Panc1 (cell line): ENCODE measurements around the gene POU2F2.

Experiments used
- CTCF ChIP-seq: fragments of 450-650 bp; IDR thresholded peaks from 2 replicates; pipeline ENCODE4 v1.5.1; 2017; ENCODE audit warnings: mild to moderate bottlenecking
- POLR2AphosphoS5 ChIP-seq: IDR thresholded peaks from 2 replicates; pipeline ENCODE4 v1.6.1; 2012; ENCODE audit warnings: mild to moderate bottlenecking, low read depth, low read length, moderate library complexity
- SIN3A ChIP-seq: IDR thresholded peaks from 2 replicates; pipeline ENCODE4 v1.6.1; 2012; ENCODE audit warnings: low read depth, mild to moderate bottlenecking, low read length, moderate library complexity, borderline replicate concordance; ENCODE audit not compliant: insufficient read depth
- TCF7L2 ChIP-seq: IDR thresholded peaks from 2 replicates; pipeline ENCODE4 v1.6.1; 2011; ENCODE audit warnings: mild to moderate bottlenecking, low read depth, low read length, inconsistent platforms
- TF ChIP-seq, protein P1 (sequence below), 2 experiments: IDR thresholded peaks; 2 replicates each; pipeline ENCODE4 v1.6.1; 2011 to 2012; ENCODE audit warnings: low read depth in 2 of 2, control low read depth in 1 of 2, low read length in 1 of 2, mild to moderate bottlenecking in 1 of 2, moderate library complexity in 1 of 2; ENCODE audit not compliant: insufficient read depth in 1 of 2

DNA sequence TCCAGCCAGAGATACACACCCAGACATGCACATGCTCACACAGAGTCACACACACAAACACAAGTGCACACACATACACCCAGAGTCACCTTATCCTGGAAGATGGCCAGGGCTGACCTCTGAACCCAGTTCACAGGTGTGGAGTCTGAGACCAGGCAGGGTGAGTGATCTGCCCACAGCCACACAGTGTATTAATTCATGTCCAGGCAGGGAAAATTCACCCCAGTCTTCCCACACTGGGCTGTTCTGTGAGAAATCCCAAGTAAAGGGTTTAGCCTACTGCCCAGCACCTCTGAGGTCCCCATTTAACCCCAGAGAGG is 2.0 kb downstream of the POU2F2 start:
- TF ChIP-seq CTCF (no peak), POLR2AphosphoS5 (no peak), SIN3A (no peak), TCF7L2 (no peak)
- TF ChIP-seq, protein P1, sequence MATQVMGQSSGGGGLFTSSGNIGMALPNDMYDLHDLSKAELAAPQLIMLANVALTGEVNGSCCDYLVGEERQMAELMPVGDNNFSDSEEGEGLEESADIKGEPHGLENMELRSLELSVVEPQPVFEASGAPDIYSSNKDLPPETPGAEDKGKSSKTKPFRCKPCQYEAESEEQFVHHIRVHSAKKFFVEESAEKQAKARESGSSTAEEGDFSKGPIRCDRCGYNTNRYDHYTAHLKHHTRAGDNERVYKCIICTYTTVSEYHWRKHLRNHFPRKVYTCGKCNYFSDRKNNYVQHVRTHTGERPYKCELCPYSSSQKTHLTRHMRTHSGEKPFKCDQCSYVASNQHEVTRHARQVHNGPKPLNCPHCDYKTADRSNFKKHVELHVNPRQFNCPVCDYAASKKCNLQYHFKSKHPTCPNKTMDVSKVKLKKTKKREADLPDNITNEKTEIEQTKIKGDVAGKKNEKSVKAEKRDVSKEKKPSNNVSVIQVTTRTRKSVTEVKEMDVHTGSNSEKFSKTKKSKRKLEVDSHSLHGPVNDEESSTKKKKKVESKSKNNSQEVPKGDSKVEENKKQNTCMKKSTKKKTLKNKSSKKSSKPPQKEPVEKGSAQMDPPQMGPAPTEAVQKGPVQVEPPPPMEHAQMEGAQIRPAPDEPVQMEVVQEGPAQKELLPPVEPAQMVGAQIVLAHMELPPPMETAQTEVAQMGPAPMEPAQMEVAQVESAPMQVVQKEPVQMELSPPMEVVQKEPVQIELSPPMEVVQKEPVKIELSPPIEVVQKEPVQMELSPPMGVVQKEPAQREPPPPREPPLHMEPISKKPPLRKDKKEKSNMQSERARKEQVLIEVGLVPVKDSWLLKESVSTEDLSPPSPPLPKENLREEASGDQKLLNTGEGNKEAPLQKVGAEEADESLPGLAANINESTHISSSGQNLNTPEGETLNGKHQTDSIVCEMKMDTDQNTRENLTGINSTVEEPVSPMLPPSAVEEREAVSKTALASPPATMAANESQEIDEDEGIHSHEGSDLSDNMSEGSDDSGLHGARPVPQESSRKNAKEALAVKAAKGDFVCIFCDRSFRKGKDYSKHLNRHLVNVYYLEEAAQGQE (IDR thresholded peaks at IDR 0.05; ENCODE audit: insufficient read depth in 1 of 2, low read depth in 2 of 2, low read length in 1 of 2) = no peak
